ENCODE results near the gene PRKAB2.

The PRKAB2 gene

DNA sequence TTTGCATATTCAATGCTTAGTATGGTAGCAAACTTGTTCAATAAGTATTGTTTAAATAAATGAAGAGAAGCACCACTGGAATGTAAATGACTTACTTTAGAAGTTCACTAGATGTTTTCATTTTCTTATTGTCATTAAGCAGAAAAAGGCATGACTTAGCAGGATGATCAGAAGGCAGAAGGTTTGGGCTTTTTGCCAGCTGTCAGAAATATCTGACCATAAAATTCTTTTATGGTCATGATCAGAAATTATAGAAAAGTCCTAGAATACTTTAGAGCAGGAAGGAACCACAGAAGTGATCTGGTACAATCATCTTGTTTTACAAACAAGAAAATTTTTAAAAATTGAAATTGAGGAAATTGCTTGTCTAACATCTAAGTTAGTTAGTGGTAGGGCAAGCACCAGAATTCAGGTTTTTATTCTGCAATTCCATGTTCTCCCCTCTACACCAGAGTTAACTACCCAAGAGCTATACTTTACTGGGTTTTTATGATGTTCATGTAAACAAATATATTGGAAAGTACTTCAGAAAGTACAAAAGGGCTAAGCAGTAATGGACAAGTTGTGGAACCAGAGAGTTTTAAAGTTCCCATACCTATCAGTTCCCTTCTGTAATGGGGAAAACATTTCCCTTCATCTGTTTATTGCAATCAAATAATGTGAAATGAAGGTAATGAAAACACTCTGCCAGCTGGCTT lies 42.7 kb upstream of the PRKAB2 start:
- DNase-seq (ENCODE audit: extremely low read depth, insufficient read length), result no peak
- Histone ChIP-seq H3K27me3 (replicated peaks; ENCODE audit: control insufficient read depth, insufficient read depth, low read length) (no peaks in the 10 kb centered on the region), H3K4me3 (replicated peaks; ENCODE audit: low read depth, low read length) (no peak overlapping the region), H3K36me3 (ENCODE audit: control insufficient read depth, insufficient read depth, low read length) (no peaks in the 10 kb centered on the region)
- TF ChIP-seq, protein P1, sequence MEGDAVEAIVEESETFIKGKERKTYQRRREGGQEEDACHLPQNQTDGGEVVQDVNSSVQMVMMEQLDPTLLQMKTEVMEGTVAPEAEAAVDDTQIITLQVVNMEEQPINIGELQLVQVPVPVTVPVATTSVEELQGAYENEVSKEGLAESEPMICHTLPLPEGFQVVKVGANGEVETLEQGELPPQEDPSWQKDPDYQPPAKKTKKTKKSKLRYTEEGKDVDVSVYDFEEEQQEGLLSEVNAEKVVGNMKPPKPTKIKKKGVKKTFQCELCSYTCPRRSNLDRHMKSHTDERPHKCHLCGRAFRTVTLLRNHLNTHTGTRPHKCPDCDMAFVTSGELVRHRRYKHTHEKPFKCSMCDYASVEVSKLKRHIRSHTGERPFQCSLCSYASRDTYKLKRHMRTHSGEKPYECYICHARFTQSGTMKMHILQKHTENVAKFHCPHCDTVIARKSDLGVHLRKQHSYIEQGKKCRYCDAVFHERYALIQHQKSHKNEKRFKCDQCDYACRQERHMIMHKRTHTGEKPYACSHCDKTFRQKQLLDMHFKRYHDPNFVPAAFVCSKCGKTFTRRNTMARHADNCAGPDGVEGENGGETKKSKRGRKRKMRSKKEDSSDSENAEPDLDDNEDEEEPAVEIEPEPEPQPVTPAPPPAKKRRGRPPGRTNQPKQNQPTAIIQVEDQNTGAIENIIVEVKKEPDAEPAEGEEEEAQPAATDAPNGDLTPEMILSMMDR (IDR thresholded peaks at IDR 0.05; ENCODE audit: insufficient read depth, low read length, poor library complexity, severe bottlenecking), result no peak

DNA sequence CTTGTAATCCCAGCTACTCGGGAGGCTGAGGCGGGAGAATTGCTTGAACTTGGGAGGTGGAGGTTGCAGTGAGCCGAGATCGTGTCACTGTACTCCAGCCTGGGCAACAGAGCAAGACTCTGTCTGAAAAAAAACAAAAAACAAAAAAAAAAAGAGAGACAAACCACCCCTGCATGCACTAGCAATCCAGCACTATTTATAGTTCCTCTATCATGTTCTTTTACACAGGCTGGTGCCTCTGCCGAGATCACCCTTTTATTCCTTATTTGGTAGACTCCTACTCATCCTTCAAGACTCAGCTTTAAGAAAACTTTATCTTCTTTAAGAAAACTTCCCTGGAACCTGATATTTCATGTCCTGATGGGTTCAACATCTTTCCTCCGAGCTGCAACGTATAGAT lies 42.1 kb upstream of the PRKAB2 start:
- no peak for DNase-seq (ENCODE audit: extremely low read depth, insufficient read length)
- H3K4me3 ChIP-seq (replicated peaks; ENCODE audit: low read depth, low read length), result no peak overlapping the region
- no peaks in the 10 kb centered on the region for H3K27me3 ChIP-seq (replicated peaks; ENCODE audit: control insufficient read depth, insufficient read depth, low read length)
- H3K36me3 ChIP-seq (ENCODE audit: control insufficient read depth, insufficient read depth, low read length), result no peaks in the 10 kb centered on the region
- TF ChIP-seq, protein P1 (IDR thresholded peaks at IDR 0.05; ENCODE audit: insufficient read depth, low read length, poor library complexity, severe bottlenecking), result no peak

DNA sequence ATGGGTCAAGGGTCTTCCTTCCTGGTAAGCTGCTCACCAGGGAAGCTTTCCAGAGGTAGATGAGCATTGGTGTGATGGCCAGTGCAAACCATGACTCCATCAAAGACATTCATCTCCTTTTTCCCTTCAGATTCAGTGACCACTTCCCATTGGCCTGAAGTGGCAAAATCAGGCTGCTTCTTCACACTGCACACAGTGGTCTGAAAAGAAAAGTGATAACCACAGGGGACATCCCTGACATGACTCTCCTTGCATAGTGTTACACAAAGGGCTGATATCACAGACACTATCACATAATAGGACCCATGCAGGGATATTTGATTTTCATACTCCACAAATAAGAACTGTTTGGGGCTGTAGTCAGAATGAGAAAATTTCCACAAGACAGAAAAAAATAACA lies 41.0 kb upstream of the PRKAB2 start:
- Histone ChIP-seq H3K36me3 (ENCODE audit: control insufficient read depth, insufficient read depth, low read length) (no peaks in the 10 kb centered on the region), H3K27me3 (replicated peaks; ENCODE audit: control insufficient read depth, insufficient read depth, low read length) (no peaks in the 10 kb centered on the region), H3K4me3 (replicated peaks; ENCODE audit: low read depth, low read length) (no peak overlapping the region)
- no peak for DNase-seq (ENCODE audit: extremely low read depth, insufficient read length)
- TF ChIP-seq, protein P1 (IDR thresholded peaks at IDR 0.05; ENCODE audit: insufficient read depth, low read length, poor library complexity, severe bottlenecking), result no peak

DNA sequence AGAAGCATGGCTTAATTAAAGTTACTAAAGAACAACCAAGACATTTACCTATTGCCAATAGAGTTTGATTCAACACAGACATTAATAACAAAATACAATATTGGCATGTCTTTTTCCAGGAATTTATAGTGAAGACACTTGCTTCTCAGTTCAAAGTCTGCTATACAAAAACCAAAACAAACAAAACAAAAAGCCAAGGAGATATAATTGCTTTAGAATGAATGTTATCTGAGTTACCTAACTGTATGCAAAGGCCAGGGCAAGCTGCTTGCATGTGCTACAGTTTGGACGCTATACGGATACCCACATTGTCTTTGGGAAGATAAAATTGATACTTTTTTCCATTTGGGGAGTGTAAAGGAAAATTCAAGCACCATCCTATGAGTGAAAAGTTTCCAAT lies 39.3 kb upstream of the PRKAB2 start:
- Histone ChIP-seq H3K4me3 (replicated peaks; ENCODE audit: low read depth, low read length) (no peak overlapping the region), H3K27me3 (replicated peaks; ENCODE audit: control insufficient read depth, insufficient read depth, low read length) (no peaks in the 10 kb centered on the region), H3K36me3 (ENCODE audit: control insufficient read depth, insufficient read depth, low read length) (no peaks in the 10 kb centered on the region)
- no peak for DNase-seq (ENCODE audit: extremely low read depth, insufficient read length)
- TF ChIP-seq, protein P1 (IDR thresholded peaks at IDR 0.05; ENCODE audit: insufficient read depth, low read length, poor library complexity, severe bottlenecking), result no peak

DNA sequence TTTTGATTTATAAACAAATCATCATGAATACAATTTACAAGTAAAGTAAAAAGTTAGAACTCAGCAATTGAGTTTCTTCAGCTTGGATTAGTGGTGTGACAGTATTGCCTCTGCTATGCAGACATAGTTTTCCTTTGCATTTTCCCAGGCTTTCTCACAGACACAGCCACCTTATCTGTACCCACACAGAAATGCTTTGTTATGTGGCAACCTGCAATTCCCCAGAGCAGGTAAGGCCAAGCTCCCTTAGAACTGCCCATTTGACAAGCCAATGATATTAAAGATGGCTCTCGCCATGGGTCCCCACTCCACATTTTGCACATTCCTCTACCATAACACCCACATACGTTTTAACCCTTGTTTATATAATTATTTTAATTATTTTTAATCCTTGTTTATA lies 38.7 kb upstream of the PRKAB2 start:
- H3K27me3 ChIP-seq (replicated peaks; ENCODE audit: control insufficient read depth, insufficient read depth, low read length), result no peaks in the 10 kb centered on the region
- DNase-seq (ENCODE audit: extremely low read depth, insufficient read length), result no peak
- TF ChIP-seq, protein P1 (IDR thresholded peaks at IDR 0.05; ENCODE audit: insufficient read depth, low read length, poor library complexity, severe bottlenecking), result no peak
- H3K36me3 ChIP-seq (ENCODE audit: control insufficient read depth, insufficient read depth, low read length), result no peaks in the 10 kb centered on the region
- no peak overlapping the region for H3K4me3 ChIP-seq (replicated peaks; ENCODE audit: low read depth, low read length)

Data from GM06990 (cell line).